Activated T-helper 1 cell treated with anti-CD3 and anti-CD28 coated beads, Interleukin-12 subunit alpha, Interleukin-12 subunit beta, Interleukin-2, Interleukin-4 antibody, amounts not matched to agents 30 ng/mL and 10 ng/mL and 1 ng/mL, durations not matched to agents 14 hours and 24 hours and 36 hours (primary cell): ENCODE data around the gene ZNF555. TPM values are rescaled to one million over a fixed set of nuclear protein-coding genes. Genes with fewer than 3 reads are reported as not detected.
"Not testable (repeated sequence)": the region's sequence is repeated elsewhere in the genome, so short reads cannot be mapped to it uniquely, and the experiment has no call there.

ENCODE experiments used
- DNase-seq: peaks from one replicate; pipeline ENCODE4 v3.0.0; 2021; ENCODE audit warnings: low spot score
- H3K27ac Mint-ChIP-seq: one replicate; pipeline ENCODE4 v1.8.0; 2021; ENCODE audit warnings: mild to moderate bottlenecking, mixed read lengths
- H3K27me3 Mint-ChIP-seq: one replicate; pipeline ENCODE4 v1.8.0; 2022; ENCODE audit warnings: mild to moderate bottlenecking, moderate library complexity, mixed read lengths; ENCODE audit not compliant: insufficient read depth
- H3K36me3 Mint-ChIP-seq: one replicate; pipeline ENCODE4 v1.8.0; 2021; ENCODE audit warnings: low read depth, mixed read lengths
- H3K4me1 Mint-ChIP-seq: one replicate; pipeline ENCODE4 v1.8.0; 2021; ENCODE audit warnings: low read depth, mixed read lengths
- H3K4me3 Mint-ChIP-seq: one replicate; pipeline ENCODE4 v1.8.0; 2021; ENCODE audit warnings: mild to moderate bottlenecking, moderate library complexity, mixed read lengths
- H3K9me3 Mint-ChIP-seq: one replicate; pipeline ENCODE4 v1.8.0; 2021; ENCODE audit warnings: mixed read lengths
- intact Hi-C: fragments of 100-400 bp; cut with micrococcal nuclease; formaldehyde crosslinking; loops from one replicate; pipeline ENCODE4 v1.15.1; 2024
- total RNA-seq: library from RNA; stranded (reverse); gene quantifications from 2 replicates; pipeline ENCODE4 v1.2.3, GENCODE V29; 2022

The ZNF555 gene
- total RNA-seq, 1 donor from 2014 or later = 0.65 TPM

GRCh38 chr19:2811221-2811722 is 30.0 kb upstream of the ZNF555 start:
- H3K27me3 Mint-ChIP-seq = no peaks in the 10 kb centered on the region
- H3K9me3 Mint-ChIP-seq = no peaks in the 10 kb centered on the region
- no peak overlapping the region for H3K4me3 Mint-ChIP-seq

GRCh38 chr19:2811735-2812413 is 29.4 kb upstream of the ZNF555 start:
- no peak for DNase-seq
- Mint-ChIP-seq H3K9me3 (no peaks in the 10 kb centered on the region), H3K4me3 (no peak overlapping the region), H3K27ac (no peak overlapping the region), H3K27me3 (no peaks in the 10 kb centered on the region), H3K4me1 (no peaks in the 10 kb centered on the region), H3K36me3 (peaks cover 6% of the 10 kb centered on the region)
- intact Hi-C loops = no loop called here

More at GRCh38 chr19:2811221-2811722, 30.0 kb upstream of the ZNF555 start:
- intact Hi-C loops = no loop called here
- Mint-ChIP-seq H3K36me3 (peaks cover 7% of the 10 kb centered on the region), H3K27ac (no peak overlapping the region), H3K4me1 (no peaks in the 10 kb centered on the region)
- no peak for DNase-seq

- Mint-ChIP-seq H3K36me3 (peaks cover 6% of the 10 kb centered on the region), H3K4me1 (no peaks in the 10 kb centered on the region), H3K27me3 (no peaks in the 10 kb centered on the region), H3K9me3 (no peaks in the 10 kb centered on the region), H3K4me3 (no peak overlapping the region), H3K27ac (no peak overlapping the region)
- intact Hi-C loops = no loop called here
- no peak for DNase-seq
These were observed 28.7 kb upstream of the ZNF555 start for GRCh38 chr19:2812414-2813234.

GRCh38 chr19:2813235-2814160 is 27.8 kb upstream of the ZNF555 start:
- Mint-ChIP-seq H3K36me3 (peaks cover 6% of the 10 kb centered on the region), H3K27me3 (no peaks in the 10 kb centered on the region), H3K4me3 (no peak overlapping the region), H3K4me1 (no peaks in the 10 kb centered on the region), H3K9me3 (no peaks in the 10 kb centered on the region), H3K27ac (no peak overlapping the region)
- no peak for DNase-seq
- intact Hi-C loops = no loop called here

- no peaks in the 10 kb centered on the region for H3K4me1 Mint-ChIP-seq
- no peaks in the 10 kb centered on the region for H3K9me3 Mint-ChIP-seq
- DNase-seq = no peak
- H3K27me3 Mint-ChIP-seq = no peaks in the 10 kb centered on the region
- no peaks in the 10 kb centered on the region for H3K36me3 Mint-ChIP-seq
- intact Hi-C loops = no loop called here
- no peak overlapping the region for H3K4me3 Mint-ChIP-seq
- no peak overlapping the region for H3K27ac Mint-ChIP-seq
These were observed 26.8 kb upstream of the ZNF555 start for GRCh38 chr19:2814426-2814825.

GRCh38 chr19:2815191-2815614 is 26.1 kb upstream of the ZNF555 start:
- H3K27ac Mint-ChIP-seq = no peak overlapping the region
- DNase-seq = no peak
- no peaks in the 10 kb centered on the region for H3K36me3 Mint-ChIP-seq
- no peaks in the 10 kb centered on the region for H3K9me3 Mint-ChIP-seq
- H3K27me3 Mint-ChIP-seq = no peaks in the 10 kb centered on the region
- intact Hi-C loops = no loop called here
- no peaks in the 10 kb centered on the region for H3K4me1 Mint-ChIP-seq
- no peak overlapping the region for H3K4me3 Mint-ChIP-seq

GRCh38 chr19:2815923-2816322 is 25.4 kb upstream of the ZNF555 start:
- DNase-seq = no peak
- Mint-ChIP-seq H3K9me3 (no peaks in the 10 kb centered on the region), H3K36me3 (no peaks in the 10 kb centered on the region), H3K27me3 (no peaks in the 10 kb centered on the region), H3K4me3 (no peak overlapping the region), H3K27ac (no peak overlapping the region), H3K4me1 (no peaks in the 10 kb centered on the region)
- intact Hi-C loops = no loop called here

GRCh38 chr19:2816641-2817040 is 24.6 kb upstream of the ZNF555 start:
- Mint-ChIP-seq H3K4me3 (no peak overlapping the region), H3K9me3 (no peaks in the 10 kb centered on the region), H3K27ac (no peak overlapping the region), H3K4me1 (no peaks in the 10 kb centered on the region), H3K36me3 (no peaks in the 10 kb centered on the region), H3K27me3 (no peaks in the 10 kb centered on the region)
- DNase-seq = no peak
- intact Hi-C loops = no loop called here

- H3K27me3 Mint-ChIP-seq, intact Hi-C loops, DNase-seq, H3K36me3 Mint-ChIP-seq, H3K27ac Mint-ChIP-seq, H3K9me3 Mint-ChIP-seq, H3K4me1 Mint-ChIP-seq, H3K4me3 Mint-ChIP-seq: not testable (repeated sequence)
These were observed 23.9 kb upstream of the ZNF555 start for GRCh38 chr19:2817237-2817829.

GRCh38 chr19:2819540-2820111 is 21.6 kb upstream of the ZNF555 start, which contains the start of gene ZNF554:
ZNF554 (plus strand) TSS chr19:2819868; CDS start chr19:2820072, 204 bp downstream.
- no peaks in the 10 kb centered on the region for H3K4me1 Mint-ChIP-seq
- peak; percentile 95 for DNase-seq
- peaks cover 4% of the 10 kb centered on the region for H3K9me3 Mint-ChIP-seq
- H3K4me3 Mint-ChIP-seq = peak within 1 kb of the TSS; percentile 82
- peaks cover 3% of the 10 kb centered on the region for H3K36me3 Mint-ChIP-seq
- intact Hi-C loops = loop anchor here (1.0 kb wide), 3 partner anchors 22 to 117 kb away; partner anchors contain the start of genes GNG7, THOP1 and ZNF555
- no peaks in the 10 kb centered on the region for H3K27me3 Mint-ChIP-seq
- no peak within 1 kb of the TSS for H3K27ac Mint-ChIP-seq

- Mint-ChIP-seq H3K4me1 (no peaks in the 10 kb centered on the region), H3K9me3 (peaks cover 5% of the 10 kb centered on the region), H3K4me3 (peak overlapping the region; percentile 81), H3K27me3 (no peaks in the 10 kb centered on the region), H3K27ac (no peak overlapping the region), H3K36me3 (peaks cover 3% of the 10 kb centered on the region)
- intact Hi-C loops = no loop called here
- no peak for DNase-seq
These were observed 21.1 kb upstream of the ZNF555 start for GRCh38 chr19:2820112-2820702.
